ENCODE results near the gene PLAAT5. TPM values are rescaled to one million over a fixed set of nuclear protein-coding genes. Genes with fewer than 3 reads are reported as not detected.

PLAAT5 gene
- total RNA-seq, 1 donor from 2014 or later: 3.8 TPM

GRCh38 chr11:63503492-63503891 is 12.5 kb upstream of the PLAAT5 start:
- DNase-seq (ENCODE audit: low spot score): no peak
- no peak overlapping the region for H3K4me3 Mint-ChIP-seq (ENCODE audit: unreplicated experiment)
- no peak for TF ChIP-seq CTCF (IDR thresholded peaks at IDR 0.05; ENCODE audit: unreplicated experiment)
- peaks cover 16% of the 10 kb centered on the region for H3K4me1 Mint-ChIP-seq (ENCODE audit: unreplicated experiment)
- peaks cover 15% of the 10 kb centered on the region for H3K36me3 Mint-ChIP-seq (ENCODE audit: low read depth, unreplicated experiment)
- peaks cover 10% of the 10 kb centered on the region for H3K27me3 Mint-ChIP-seq (ENCODE audit: unreplicated experiment)
- H3K27ac Mint-ChIP-seq (ENCODE audit: unreplicated experiment): no peak overlapping the region
- peaks cover 13% of the 10 kb centered on the region for H3K9me3 Mint-ChIP-seq (ENCODE audit: unreplicated experiment)

- peaks cover 13% of the 10 kb centered on the region for H3K9me3 Mint-ChIP-seq (ENCODE audit: unreplicated experiment)
- H3K36me3 Mint-ChIP-seq (ENCODE audit: low read depth, unreplicated experiment): peaks cover 15% of the 10 kb centered on the region
- no peak overlapping the region for H3K4me3 Mint-ChIP-seq (ENCODE audit: unreplicated experiment)
- peaks cover 16% of the 10 kb centered on the region for H3K4me1 Mint-ChIP-seq (ENCODE audit: unreplicated experiment)
- H3K27me3 Mint-ChIP-seq (ENCODE audit: unreplicated experiment): peaks cover 6% of the 10 kb centered on the region
- no peak overlapping the region for H3K27ac Mint-ChIP-seq (ENCODE audit: unreplicated experiment)
- no peak for DNase-seq (ENCODE audit: low spot score)
- no peak for TF ChIP-seq CTCF (IDR thresholded peaks at IDR 0.05; ENCODE audit: unreplicated experiment)
Measured at GRCh38 chr11:63502252-63502820, 11.4 kb upstream of the PLAAT5 start.

- TF ChIP-seq CTCF (IDR thresholded peaks at IDR 0.05; ENCODE audit: unreplicated experiment): no peak
- Mint-ChIP-seq H3K27me3 (ENCODE audit: unreplicated experiment) (peaks cover 5% of the 10 kb centered on the region), H3K27ac (ENCODE audit: unreplicated experiment) (no peak overlapping the region)
Measured at GRCh38 chr11:63501236-63501635, 10.3 kb upstream of the PLAAT5 start.

GRCh38 chr11:63499874-63500273 is 8.9 kb upstream of the PLAAT5 start:
- peaks cover 13% of the 10 kb centered on the region for H3K9me3 Mint-ChIP-seq (ENCODE audit: unreplicated experiment)
- peaks cover 15% of the 10 kb centered on the region for H3K36me3 Mint-ChIP-seq (ENCODE audit: low read depth, unreplicated experiment)
- TF ChIP-seq CTCF (IDR thresholded peaks at IDR 0.05; ENCODE audit: unreplicated experiment): no peak
- H3K4me1 Mint-ChIP-seq (ENCODE audit: unreplicated experiment): peaks cover 16% of the 10 kb centered on the region
- no peak overlapping the region for H3K27ac Mint-ChIP-seq (ENCODE audit: unreplicated experiment)
- H3K27me3 Mint-ChIP-seq (ENCODE audit: unreplicated experiment): peaks cover 5% of the 10 kb centered on the region
- H3K4me3 Mint-ChIP-seq (ENCODE audit: unreplicated experiment): no peak overlapping the region
- no peak for DNase-seq (ENCODE audit: low spot score)

More at GRCh38 chr11:63501236-63501635, 10.3 kb upstream of the PLAAT5 start:
- Mint-ChIP-seq H3K4me1 (ENCODE audit: unreplicated experiment) (peaks cover 16% of the 10 kb centered on the region), H3K4me3 (ENCODE audit: unreplicated experiment) (no peak overlapping the region), H3K36me3 (ENCODE audit: low read depth, unreplicated experiment) (peaks cover 15% of the 10 kb centered on the region), H3K9me3 (ENCODE audit: unreplicated experiment) (peaks cover 13% of the 10 kb centered on the region)
- no peak for DNase-seq (ENCODE audit: low spot score)

- TF ChIP-seq CTCF (IDR thresholded peaks at IDR 0.05; ENCODE audit: unreplicated experiment): no peak
- Mint-ChIP-seq H3K9me3 (ENCODE audit: unreplicated experiment) (peaks cover 4% of the 10 kb centered on the region), H3K4me1 (ENCODE audit: unreplicated experiment) (peaks cover 9% of the 10 kb centered on the region), H3K36me3 (ENCODE audit: low read depth, unreplicated experiment) (peaks cover 4% of the 10 kb centered on the region), H3K27me3 (ENCODE audit: unreplicated experiment) (peaks cover 2% of the 10 kb centered on the region), H3K4me3 (ENCODE audit: unreplicated experiment) (no peak overlapping the region), H3K27ac (ENCODE audit: unreplicated experiment) (no peak overlapping the region)
- DNase-seq (ENCODE audit: low spot score): no peak
Measured at GRCh38 chr11:63494975-63495374, 4.0 kb upstream of the PLAAT5 start.

All from endothelial cell (in vitro differentiated cells).